GM21423 (cell line): ENCODE results near the gene CDC42BPG.
A peak's percentile ranks its signal among the peaks of the same experiment; 100 is the strongest.

ENCODE experiments used
- ATAC-seq: cut with Tn5 transposase; IDR thresholded peaks from one replicate; pipeline ENCODE4 v1.9.1; 2021; ENCODE audit warnings: mild to moderate bottlenecking, moderate library complexity; ENCODE audit not compliant: unreplicated experiment

Gene CDC42BPG

DNA sequence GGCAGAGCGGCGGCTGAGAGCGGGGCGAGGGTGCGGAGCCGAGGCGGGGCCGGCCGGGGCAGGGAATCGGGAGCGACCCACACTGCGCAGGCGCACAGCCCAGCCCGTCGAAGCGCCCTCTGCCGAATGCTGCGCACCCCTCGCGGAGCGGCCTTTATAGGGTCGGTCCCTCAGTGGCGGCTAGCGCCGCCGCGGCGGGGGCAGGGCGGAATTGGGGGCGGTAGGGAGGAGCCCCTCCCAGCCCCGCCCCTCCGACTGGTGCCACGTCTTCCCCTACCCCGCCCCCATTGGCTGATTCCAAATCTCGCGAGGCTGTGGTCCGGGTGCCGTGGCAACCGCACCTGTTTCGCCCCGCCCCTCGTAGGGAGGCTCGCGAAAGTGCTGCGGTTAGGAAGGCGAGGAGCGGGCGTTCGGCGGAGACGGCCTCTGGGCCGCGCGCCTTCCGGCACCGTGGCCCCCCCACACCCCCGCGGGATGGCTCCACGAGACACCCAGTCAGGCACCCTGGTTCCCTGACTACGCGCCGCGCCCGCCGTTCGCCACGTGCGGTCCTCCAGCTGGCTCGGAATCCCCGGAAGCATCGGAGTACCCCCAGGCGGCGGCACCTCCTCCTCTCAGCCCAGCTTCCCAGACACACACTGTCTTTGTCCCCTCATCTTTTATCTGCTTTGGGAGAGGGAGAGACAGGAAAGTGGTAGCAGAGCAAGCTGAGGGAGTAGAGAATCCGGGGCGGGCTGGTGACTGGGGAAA is 34.2 kb upstream of the CDC42BPG start, which contains the start of gene EHD1:
Gene EHD1 (minus strand): TSS at position 128 of the 750 bp plus-strand sequence. CDS start 157 bp downstream, outside the sequence.
- peak; percentile 69 for ATAC-seq

DNA sequence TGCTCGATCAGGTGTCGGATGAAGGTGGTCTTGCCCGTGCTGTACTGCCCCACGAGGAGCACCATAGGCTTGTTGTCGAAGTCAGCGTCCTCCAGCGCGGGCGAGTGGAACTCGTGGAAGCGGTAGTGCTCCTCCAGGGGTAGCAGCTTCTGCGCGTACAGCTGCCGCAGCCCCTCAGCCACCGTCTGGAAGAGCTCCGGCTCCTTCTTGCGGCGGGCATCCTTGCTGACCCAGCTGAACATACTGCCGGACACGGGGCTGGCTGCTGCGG is 33.7 kb upstream of the CDC42BPG start:
- ATAC-seq: no peak

DNA sequence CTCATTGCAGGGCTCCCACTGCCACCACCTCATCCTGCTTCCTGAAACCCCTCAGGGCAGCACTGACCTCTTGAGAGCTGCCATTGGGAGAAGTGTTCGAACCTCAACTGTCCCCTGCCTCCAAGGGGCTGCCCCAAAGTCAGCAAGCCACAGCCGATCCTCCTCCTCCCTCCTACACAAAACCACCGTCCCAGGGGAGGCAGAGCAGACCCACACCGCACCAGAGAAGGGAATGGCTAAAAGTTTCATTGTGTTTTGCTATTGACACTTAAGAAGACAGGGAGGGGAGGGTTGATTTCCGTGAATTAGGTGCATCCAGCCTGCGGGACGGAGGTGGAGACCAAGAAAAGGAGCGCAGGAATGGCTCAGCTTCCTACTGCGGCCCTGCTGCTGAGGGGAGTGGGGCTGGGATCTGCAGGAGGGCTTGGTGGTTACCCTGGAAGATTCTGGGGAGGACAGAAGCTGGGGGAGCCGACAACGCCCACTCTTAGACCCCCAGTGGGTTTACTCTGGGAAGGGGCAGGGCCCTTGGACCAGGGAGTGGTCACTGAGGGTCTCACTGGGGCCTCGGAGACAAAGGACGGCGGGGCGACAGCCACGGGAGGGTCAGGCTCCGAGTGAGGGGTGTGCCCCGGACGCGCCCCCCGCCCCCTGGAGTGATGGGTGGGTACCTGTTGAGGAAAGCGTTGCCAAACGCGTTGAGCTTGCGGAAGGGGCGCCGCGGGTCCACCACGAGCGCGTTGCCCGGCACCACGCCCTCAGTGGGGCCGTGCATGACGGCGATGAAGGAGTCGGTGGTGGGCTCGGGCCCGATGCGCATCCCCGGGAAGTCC is 33.2 kb upstream of the CDC42BPG start:
- no peak for ATAC-seq

DNA sequence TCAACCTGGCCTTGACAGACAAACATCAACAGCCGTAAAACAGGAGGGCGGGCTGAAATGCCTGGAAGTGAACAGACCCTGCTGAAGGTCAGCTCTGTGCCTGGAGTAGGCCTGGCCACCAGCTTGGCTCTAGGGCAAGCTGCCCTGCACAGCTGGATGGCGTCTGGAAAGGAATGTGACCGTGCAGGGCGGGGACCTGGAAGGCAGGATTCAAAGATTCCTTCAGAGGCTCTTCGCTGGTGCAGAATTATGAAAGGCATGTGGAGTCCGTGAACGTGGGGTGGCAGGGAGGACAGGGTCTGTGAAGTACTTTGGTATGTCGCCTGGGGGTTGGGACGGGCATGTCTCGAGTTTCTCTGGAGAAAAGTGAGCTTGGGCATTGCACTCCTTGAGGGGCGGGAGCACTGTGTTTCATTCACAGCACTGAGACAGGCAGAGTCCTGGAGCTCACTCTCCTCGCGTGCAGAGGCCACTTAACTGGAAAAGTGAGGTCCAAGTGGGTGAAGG is 32.4 kb upstream of the CDC42BPG start:
- no peak for ATAC-seq

DNA sequence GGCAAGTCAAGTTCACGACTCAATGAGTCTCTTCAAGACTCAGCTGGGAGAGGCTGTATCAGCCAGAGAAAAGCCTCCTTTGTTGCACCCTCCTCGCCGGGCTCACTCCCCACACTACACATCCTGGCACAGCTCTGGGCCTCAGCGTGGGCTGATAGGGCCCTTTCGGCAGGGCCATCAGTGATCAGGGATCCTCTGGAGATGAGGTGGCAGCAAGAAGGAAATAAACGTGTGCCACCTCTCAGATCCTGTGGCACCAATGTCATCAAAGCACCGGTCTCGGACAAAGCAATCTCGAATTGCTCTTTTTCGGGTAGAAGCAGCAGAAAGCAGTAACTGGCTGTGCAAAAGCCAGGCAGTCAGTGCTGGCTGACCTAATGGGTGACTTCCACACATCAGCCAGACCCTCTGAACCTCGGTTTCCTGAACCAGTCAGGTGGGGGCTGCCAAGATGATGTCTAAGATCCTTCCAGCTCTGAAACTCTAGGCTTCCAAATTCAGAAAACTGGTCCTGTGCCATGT is 31.8 kb upstream of the CDC42BPG start:
- no peak for ATAC-seq

DNA sequence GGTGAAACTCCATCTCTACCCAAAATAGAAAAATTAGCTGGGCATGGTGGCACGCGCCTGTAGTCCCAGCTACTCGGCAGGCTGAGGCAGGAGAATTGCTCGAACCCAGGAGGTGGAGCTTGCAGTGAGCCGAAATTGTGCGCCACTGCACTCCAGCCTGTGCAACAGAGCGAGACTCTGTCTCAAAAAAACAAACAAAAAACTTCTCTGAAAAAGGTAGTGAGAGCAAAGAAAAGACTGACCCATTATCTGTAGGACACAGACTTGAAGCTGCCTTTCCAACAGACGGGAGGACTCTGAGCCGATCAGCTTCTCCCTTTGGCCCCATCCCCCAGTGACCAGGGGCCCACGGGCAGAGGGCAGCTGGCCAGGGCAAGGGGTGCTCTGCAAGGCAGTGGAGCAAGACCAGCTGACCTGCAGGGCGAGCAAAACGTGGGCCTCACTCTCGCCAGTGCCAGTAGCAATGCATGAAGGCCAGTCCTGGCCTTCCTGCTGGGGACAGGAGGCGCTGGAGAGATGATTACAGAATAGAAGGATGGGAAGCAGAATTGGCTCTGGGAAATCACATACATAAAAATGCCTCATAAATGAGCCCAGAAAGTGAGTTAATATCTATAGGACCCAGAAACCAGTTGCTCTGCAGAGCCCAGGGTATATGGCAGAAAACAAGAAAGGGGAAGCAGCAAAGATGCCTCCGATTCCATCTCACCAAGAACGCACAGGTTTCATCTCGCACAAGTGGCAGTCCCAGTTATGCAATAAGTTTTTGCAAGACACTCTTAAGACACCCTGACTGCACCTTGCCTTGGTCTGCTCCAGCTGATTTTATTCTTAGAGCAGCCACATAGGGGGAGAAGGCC is 31.1 kb upstream of the CDC42BPG start:
- ATAC-seq: no peak

DNA sequence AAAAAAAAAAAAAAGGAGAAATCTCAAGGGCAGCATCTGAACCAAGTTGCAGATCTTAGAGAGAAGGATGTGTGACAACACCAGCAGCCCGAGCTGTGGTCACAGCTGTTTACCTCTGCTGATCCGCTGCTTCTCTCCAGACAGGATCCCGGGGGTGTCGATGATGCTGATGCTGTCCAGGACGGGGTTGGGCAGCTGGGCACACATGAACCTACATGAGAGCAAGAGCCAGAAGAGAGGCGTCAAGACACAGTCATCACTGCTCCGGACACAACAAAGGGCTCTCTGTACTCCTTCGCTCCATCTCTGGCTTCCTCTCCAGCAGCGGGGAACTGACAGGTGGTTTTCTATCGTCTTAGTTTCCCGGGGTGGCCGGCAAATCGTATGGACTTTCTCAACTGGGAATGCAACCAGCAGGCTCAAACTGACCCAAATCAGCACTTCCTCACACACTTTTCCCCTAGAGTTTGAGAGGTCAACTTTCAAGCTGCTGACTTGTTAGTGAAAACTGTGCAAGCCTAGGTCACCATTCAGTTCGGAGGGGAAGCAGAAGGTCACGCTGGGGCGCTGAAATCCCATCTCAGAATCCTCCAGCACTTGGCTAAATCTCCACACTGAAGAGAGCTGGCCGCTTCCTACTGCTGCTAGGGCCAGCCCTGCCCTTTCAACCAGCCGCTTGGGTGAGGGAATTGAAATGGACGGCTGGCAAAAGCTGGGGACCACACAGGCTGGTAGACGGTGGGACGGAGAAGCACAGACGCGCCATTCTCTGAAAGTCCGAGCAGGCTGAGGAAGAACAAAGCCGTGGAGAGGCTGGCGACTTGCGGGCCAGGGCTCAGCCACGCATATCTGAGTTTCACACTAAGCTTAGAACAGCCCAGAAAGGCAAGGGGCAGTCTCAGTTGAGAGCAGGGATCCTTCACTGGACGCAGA is 30.1 kb upstream of the CDC42BPG start:
- ATAC-seq: no peak

DNA sequence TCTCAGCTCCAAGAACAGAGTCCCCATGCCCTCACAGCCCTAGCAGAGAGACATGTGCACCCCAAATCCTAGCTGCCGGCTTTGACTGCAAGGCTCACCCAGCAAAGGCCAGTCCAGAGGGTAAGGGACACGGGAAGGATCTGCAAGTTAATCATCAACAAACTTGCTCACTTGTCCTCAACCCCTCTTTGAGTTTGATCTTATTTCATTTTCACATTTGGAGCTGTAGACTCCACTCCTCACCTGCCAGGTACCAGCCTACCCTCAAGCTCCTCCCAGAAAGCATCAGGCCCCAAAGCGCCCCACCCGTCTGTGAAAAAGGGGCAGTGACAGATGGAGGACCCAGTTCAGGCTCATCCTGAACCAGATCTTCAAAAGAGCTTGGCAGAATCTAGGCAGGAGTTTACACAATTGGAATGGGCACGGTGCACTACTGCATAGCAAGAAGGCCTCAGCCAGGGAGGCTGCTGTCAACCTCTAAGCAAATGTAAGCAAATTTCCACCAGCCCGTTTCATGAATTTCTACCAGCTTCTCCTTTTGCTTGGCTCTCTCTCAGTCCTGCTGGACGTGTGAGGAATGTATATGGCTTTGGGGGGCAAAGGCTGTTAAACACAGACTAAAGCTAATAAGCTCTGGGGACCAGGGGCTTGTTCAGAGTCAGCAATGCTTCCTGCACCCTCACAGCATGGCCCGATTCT is 28.5 kb upstream of the CDC42BPG start:
- ATAC-seq: no peak

DNA sequence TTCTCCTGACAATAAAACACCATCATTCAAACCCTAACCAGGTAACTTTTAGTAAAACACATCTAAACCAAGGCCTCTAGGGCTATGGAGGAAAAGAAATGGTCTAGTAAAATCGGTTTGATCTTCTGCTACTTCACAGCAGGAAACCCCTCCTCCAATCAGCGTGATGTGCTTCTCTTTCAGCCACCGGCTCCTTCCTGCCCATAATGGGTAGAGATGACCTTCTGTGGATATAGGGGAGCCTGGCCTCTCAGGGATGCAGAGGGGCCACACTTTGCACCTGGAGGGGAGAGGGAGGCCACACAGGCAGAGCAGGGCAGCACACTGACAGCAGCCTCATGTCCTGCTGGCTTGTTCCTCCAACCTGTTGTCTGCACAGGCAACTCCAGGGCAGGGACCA is 27.0 kb upstream of the CDC42BPG start:
- no peak for ATAC-seq

DNA sequence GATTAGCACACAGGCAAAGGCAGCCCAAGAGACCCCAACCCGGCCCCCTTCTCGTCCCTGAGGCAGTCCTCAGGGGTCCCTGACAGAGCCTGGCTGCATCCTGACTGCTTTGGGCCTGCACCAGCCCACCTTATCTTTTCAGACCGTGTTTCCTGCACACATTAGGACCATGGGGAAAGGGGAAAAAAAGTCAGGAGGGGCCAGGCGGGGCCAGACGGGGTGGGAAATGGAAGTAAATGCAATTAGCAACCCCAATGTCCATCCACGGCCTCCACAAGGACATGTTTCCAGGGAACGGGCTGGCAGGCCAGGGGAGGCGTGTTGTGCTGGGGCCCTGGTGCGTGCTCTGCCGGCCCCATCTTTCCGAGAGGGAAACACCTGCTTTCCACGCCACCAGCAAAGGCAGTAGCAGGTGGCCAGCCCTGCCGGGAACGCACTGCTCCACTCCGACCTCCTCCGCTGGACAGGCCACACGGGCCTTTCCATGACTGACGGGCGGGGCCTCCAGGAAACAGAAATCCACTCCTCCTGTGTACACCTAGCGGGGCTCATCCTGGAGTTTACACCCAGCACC is 26.5 kb upstream of the CDC42BPG start:
- no peak for ATAC-seq

DNA sequence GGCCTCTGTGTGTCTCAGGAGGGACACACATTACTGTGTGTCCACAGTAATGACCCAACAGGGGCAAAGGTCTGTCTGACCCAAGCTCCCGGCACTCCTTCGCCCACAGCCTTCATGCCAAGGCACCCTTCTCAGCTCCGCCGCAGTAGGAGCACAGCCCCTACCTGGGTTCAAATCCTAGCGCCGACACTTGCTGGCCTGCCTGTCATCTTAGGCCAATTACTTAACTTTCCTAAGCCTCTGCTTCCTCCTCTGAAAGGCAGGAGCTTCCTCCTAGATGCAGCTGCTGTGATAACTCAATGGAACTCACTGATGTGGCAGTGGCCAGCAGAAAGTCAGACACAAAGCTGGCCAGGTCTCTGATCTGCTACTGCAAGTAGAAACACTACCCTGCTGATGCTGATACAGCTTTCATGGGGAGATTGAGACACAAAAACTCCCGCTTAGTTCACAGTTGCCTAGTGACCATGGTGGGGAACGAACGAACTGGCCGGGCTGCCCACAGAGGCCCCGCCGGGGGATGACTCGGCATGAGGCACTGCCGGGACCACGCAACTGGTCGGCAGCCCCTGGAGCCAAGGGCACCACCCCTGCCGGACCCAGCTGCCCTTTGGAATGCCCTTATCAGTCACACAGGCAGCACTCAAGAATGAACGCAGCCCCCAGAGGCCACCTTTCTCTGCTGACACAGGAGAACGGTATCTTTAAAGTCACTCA is 25.9 kb upstream of the CDC42BPG start:
- no peak for ATAC-seq

DNA sequence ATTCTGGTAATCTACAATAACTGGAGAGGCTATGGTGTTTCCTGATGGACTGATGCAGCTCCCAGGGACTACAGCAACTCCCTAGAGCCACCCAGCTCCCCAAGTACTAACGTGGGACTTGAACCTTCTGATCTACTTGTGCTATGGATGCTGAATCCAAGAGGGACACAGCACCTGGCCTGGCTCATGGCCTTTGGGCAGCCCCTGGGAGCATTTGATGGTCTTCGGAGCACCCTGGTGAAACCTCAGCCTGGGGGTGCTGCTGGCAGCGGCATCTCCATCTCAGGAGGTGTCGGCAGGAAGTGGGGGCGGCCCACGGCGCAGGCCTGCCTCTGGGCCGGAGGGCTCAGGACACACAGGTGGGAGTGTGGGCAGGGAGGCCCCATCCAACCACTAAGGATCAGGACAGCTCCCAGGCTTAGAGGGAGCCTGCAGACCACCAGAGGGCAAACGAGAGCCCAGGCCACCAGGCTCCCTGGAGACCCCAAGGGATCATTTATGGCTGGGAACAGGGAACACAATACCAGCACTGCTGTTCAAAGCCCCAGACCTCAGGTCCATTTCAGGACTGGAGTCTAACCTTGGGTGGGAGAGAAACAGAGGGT is 25.2 kb upstream of the CDC42BPG start:
- ATAC-seq: no peak

DNA sequence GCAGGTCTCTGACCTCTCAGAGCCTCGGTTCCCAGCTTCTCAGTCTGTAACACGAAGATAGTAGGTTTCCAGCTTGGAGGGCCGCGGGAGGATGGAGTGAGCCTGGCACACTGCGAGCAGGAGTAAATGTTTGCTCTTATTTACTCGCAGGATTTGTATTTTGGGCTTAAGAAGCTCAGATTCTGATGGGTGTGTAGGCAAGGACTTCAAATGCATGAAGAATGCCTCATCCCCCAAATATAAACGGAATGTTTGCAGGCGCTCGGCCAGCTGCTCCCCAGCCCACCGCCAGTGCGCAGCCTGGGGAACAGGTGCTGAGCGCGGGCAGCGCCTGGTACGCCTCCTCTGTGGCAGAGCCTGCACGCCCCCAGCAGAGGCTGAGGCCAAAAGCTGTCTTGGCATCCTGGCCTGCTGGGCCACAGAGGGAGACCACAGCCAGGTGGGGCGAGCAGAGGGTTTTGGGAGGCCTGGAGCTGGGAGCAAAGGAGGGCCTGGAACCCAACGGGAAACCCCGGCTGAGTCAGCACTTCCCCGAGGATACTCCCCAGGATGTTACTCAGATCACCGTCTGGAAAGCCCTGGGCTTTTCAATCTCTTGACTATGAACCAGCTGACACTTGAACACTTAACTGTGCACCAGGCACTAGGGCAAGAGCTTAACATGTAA is 24.6 kb upstream of the CDC42BPG start:
- no peak for ATAC-seq

DNA sequence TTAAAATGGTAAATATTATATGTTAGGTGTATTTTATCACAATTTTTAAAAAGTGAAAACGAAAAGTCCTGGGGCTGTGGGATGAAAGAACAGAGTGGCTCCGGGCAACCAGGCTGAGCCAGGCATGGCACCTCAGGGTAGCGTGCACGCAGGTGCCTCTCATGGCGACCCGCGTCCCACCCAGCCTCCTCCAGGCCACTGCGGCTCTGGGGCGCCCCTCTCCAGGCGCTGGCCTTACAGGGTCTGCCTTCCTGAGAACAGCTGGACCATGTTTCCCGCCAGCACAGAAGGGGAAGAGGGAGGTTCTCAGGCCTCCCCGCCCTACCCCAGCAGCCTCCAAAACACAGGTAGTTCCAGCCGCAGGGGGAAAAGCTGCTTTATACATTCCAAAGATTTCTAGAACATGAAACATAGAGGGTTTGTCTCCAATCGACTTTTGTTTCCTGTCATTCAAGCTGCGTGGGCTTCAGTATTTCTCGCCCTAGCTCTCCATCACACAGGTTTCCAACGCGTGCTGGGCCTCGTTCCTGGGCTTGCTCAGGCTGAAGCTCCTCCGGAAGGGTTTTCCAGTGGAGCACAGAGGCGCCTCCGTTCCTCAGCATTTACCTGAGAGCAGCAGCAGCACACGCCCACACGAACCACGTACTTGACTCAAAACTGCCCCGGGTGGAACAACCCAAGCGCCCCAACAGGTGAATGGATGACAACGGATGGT is 23.5 kb upstream of the CDC42BPG start:
- no peak for ATAC-seq

DNA sequence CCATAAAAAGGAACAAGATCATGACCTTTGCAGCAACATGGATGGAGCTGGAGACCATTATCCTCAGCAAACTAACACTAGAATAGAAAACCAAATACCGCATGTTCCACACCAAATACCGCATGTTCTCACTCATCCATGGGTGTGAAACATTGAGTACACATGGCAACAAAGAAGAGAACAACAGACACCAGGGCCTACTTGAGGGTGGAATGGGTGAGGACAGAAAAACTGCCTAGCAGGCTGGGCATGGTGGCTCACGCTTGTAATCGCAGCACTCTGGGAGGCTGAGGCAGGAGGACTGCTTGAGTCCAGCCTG is 21.7 kb upstream of the CDC42BPG start:
- no peak for ATAC-seq

DNA sequence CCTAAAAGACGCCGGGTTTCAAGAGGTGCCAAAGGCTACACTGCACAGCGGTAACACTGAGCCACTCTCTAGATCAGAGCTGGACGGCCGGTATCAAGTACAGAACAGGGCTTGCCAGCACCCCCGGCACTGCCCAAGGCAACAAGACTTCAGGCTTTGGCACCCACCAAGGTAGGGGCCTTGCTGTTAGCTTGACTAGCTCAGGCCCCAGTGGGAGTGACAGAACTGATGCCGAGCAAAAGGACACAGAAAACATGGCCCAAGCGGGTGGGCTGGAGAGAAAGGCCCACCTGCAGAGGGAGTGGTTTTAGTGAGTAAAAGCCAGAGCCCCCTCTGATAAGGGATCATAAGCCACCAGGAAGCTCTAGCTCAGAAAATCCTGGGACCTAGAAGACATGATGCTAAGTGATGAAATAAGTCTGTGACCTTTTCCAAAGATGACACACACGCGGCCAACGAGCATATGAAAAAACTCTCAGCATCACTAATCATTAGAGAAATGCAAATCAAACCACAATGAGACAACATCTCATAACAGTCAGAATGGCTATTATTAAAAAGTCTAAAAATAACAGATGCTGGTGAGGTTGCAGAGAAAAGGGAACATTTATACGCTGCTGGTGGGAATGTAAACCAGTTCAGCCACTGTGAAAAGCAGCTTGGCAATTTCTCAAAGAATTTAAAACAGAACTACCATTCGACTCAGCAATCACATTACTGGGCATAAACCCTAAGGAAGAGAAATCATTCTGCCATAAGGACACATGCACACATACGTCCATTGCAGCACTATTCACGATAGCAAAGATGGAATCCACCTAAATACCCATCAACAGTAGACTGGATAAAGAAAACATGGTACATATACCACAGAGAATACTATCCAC is 21.1 kb upstream of the CDC42BPG start:
- peak; percentile 36 for ATAC-seq
